NOMO-1 (cell line): ENCODE data around the gene NR5A2.
A peak's percentile ranks its signal among the peaks of the same experiment; 100 is the strongest.
"Not testable (repeated sequence)": the region's sequence is repeated elsewhere in the genome, so short reads cannot be mapped to it uniquely, and the experiment has no call there.

Experiments
- DNase-seq, 2 experiments: peaks; one replicate each; lab custom pipeline; 2025; ENCODE audit not compliant: unreplicated experiment in 2 of 2; lab: John Stamatoyannopoulos, UW

NR5A2 gene

DNA sequence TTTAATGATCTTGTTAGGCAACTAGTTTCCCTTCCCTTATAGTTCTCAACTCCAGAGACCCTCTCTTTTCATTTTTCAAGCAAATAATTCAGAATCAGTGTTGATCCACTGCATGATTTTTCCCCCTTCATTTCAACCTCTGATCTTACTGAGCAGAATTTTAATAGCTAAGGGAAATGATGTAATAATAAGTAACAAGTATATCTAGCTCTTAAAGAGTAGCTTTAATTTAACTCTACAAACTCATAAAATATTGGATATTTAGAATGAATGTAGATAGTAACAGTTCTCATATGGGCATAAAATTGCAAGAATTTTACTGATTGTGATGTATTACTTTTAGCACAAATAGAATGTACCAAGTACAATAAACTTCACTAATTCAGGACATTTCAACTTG lies 130.2 kb downstream of the NR5A2 start:
- no peak for DNase-seq

DNA sequence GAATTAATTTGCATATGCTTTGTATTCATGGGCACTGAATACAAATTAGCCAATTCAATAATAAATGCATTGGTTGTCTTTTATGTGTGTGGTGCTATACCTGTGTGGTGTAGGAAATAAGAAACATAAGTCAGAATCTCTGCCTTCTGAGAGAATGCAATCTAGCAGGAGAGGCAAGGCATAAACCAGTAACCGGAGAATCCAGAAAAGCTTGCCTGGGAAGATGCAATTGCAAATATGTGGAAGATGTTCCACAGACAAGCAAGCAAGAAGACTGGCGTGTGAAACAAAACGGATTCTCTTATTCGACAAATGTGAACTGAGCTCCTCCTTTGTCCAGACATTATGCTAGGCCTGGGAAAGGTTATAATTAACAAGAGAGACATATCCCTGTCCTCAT lies 134.3 kb downstream of the NR5A2 start:
- no peak for DNase-seq

GRCh38 chr1:200162258-200162657 lies 134.7 kb downstream of the NR5A2 start:
- no peak for DNase-seq

DNA sequence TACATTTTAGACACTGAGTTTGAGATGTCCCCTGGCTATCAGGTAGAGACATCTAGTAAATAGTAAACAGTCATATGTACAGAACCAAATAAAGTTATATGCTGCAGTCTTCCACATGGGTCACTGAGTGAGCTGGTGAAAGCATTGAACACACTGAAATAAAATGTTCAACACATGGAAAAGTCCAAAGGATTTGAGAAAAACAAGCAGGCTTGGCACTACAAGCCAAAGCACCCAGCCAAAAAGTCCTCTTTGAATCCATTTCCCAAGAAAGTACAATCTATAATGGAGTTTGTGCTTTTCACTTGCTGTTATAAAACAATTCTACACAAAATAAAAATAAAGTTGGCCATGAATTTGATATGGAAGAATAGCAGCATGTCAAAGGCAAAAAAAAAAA lies 135.4 kb downstream of the NR5A2 start:
- DNase-seq: no peak

- no peak for DNase-seq
These were observed 136.4 kb downstream of the NR5A2 start for GRCh38 chr1:200163911-200164310.

DNA sequence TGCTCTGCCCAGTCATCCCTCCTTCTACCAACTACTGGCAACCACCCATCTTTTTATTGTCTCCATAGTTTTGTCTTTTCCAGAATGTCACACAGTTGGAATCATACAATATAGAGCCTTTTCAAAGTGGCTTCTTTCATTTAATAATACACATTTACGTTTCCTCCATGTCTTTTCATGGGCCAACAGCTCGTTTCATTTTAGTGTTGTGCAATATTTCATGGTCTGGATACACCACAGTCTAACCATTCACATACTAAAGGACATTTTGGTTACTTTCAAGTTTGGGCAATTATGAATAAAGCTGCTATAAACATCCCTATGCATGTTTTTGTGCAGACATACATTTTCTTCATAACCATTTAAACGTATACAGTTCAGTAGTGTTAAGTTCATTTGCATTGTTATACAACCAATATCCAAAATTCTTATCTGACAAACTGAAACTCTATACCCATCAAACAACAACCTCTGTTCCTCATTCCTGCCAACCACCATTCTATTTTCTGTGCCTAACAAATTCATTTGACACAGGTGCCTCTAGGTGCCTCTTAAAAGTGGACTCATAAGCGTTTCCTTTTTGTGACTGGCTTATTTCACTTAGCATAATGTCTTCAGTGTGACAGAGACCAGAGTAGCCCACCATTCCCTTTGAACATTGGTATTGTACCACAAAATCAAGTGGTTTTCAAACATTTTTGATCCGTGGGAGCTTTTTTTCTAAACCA lies 138.1 kb downstream of the NR5A2 start:
- peak in 1 of 2 experiments; percentile 59 for DNase-seq

- no peak for DNase-seq
These were observed 138.9 kb downstream of the NR5A2 start for GRCh38 chr1:200166411-200166810.

DNA sequence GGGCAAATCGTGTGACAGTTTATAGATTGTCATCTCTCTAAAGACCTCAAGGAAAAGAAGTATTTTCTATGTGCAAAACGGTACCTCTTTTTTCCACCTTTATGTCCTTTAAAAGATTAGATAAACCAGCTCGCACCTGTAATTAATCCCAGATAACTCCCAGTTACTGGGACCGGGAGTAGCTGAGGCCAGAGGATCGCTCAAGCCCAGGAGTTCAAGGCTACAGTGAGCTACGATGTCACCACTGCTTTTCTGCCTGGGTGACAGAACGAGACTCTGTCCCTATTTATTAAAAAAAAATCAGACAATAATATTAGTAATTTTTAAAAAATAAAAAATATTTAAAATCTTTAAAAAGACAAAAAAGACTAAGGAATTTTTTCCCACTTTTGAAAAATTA lies 141.4 kb downstream of the NR5A2 start:
- no peak for DNase-seq

- no peak for DNase-seq
These were observed 144.8 kb downstream of the NR5A2 start for GRCh38 chr1:200172311-200172710.

GRCh38 chr1:200173097-200173618 lies 145.6 kb downstream of the NR5A2 start:
- DNase-seq: no peak

DNA sequence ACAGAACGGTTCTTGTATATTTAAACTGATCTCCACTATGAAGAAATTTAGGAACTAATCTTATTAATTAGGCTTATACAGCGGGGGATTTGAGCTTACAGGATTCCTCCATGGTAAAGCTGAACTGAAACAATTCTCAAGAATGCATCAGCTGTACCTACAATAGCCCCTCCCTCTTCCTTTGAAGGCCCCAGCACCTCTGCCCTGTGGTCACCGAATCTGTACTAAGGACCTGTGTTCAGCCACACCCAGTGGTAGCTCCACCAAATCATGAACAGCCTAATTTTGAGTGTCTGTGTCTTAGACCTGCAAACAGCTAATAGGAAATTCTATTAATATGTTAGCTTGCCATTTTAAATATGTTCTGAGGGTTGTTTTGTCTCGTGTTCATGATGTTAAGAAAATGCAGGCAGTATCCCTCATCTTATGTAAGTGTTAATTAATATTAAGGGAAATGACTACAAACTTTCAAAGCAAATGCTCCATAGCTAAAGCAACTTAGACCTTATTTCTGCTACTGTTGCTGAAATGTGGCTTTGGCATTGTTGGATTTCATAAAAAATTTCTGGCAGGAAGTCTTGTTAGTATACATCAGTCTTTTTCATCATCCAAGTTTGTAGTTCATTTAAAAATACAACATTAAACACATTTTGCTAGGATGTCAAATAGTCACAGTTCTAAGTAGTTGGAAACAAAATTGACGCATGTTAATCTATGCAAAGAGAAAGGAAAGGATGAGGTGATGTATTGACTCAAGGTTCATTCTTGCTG lies 147.2 kb downstream of the NR5A2 start:
- DNase-seq: no peak

DNA sequence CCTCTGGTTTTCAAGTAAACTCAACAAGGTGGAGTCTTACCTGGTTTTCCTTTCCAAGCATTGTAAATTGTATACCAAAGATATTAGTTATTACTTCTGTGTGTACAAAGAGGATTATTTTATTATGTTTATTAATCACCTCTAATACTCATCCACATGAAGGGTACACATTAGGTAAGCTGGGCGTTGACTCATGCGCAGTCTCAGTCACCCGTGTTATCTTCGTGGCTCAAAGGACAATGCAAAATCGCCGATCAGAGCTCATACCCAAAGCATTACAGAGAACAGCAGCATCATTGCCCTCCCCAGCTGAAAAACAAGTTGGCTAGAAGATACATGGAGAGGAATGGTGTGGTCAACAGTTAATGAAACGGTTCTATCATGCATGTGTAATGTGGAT lies 148.7 kb downstream of the NR5A2 start:
- DNase-seq: no peak

- no peak for DNase-seq
These were observed 149.3 kb downstream of the NR5A2 start for GRCh38 chr1:200176798-200177197.

DNA sequence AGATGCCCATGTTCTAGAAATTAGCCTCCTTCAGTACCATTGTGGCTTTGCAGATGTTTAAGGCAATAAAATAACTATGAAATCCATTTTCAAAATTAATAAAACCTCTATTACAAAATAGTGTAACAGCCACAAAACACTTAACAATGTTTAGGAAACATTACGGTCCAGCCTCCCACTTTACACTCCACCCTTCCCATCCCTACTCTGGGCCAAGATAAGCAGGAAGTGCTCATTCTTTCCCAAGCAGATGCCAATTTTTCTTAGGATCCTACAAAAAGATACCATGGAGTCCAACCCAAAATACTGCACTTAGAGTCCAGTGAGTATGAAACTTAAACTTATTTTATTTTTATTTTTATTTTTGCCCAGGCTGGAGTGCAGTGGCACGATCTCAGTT lies 150.8 kb downstream of the NR5A2 start:
- no peak for DNase-seq

DNA sequence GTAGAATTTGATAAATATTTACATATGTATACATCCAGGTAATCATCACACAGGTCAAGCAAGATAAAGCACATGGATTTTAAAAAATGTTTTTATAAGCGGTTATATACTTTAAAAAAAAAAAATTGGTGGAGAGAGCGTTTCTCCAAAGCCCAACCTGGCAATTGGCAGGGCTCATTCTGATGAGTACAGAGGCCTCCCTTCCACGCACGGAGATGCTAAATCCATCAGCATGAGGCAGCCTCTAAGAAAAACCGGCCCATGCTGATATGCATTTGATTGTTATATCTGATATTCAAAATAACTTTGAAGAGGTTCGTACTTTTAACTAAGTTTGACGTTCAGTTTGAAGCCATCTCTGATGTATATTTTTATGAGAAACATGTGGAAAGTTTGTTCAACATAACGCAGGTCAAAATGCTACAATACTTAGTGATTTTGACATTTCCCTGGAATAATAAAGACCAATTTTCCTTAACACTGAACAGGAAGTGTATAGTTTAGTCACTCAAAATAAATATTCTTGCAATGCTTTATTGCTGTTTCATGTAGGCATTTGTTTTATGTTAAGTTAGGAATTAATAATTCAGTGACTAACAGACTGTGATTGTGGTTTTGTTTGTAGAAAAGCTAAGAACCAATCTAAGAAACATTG lies 151.7 kb downstream of the NR5A2 start:
- no peak for DNase-seq

DNA sequence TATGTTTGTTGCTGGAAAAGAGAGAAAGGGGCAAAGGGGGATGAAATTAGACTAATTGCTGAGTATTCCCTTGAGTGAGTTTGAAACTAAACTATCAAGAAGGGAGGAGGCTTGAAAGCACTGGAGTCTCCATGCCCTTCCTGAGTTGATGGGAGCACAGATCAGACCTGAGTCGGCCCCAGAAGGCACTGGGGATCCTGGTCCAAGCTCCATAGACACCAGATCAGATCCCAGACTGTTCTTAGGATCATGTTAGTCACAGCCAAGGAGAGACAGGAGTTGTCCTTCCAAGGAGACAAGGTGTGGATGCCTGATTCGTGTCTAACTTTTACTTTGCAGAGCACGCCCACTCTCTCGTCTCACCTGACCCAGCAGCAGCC lies 152.3 kb downstream of the NR5A2 start:
- no peak for DNase-seq

- DNase-seq: no peak
These were observed 153.3 kb downstream of the NR5A2 start for GRCh38 chr1:200180821-200181220.

GRCh38 chr1:200181861-200182260 lies 154.4 kb downstream of the NR5A2 start:
- no peak for DNase-seq

DNA sequence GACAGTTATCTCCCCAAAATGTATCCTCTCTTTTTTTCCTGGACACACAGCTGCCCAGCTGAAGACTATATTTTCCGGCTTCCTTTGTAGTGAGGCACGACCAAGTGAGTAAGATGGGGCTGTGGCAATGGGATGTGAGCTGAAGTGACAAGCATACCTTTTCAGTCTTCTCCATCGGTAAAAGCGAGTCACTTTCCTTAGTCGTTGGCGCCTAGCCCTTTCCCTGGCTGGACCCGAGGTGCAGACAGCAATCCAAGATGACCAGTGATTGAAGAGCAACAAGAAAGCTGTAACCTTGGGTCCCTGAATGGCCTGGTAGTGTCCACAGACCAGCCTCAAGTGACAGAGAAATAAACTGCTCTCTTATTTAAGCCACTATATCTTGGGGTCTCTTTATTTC lies 155.2 kb downstream of the NR5A2 start:
- no peak for DNase-seq

- DNase-seq: no peak
These were observed 156.1 kb downstream of the NR5A2 start for GRCh38 chr1:200183637-200184036.

GRCh38 chr1:200184196-200184595 lies 156.7 kb downstream of the NR5A2 start:
- peak; percentile 89 to 93 for DNase-seq

DNA sequence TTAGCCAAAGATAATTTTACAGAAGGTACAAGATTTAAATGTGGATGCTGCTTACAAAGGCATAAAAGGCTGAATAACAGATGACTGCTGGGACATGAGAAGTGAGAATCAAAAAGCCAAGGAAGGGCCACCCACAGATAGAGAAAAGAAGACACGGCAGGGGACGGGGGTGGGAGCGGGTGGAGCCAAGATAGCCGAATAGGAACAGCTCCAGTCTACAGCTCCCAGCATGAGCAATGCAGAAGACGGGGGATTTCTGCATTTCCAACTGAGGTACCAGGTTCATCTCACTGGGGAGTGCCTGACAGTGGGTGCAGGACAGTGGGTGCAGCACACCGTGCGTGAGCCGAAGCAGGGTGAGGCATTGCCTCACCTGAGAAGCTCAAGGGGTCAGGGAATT lies 157.7 kb downstream of the NR5A2 start:
- not testable (repeated sequence) for DNase-seq
